Pons (tissue), 1 donor: Measurements from ENCODE around the gene KCNH5.

Source experiments
- DNase-seq: peaks from one replicate; pipeline ENCODE4 v3.0.0-alpha.2; 2016; ENCODE audit warnings: low spot score

KCNH5 gene, protein sequence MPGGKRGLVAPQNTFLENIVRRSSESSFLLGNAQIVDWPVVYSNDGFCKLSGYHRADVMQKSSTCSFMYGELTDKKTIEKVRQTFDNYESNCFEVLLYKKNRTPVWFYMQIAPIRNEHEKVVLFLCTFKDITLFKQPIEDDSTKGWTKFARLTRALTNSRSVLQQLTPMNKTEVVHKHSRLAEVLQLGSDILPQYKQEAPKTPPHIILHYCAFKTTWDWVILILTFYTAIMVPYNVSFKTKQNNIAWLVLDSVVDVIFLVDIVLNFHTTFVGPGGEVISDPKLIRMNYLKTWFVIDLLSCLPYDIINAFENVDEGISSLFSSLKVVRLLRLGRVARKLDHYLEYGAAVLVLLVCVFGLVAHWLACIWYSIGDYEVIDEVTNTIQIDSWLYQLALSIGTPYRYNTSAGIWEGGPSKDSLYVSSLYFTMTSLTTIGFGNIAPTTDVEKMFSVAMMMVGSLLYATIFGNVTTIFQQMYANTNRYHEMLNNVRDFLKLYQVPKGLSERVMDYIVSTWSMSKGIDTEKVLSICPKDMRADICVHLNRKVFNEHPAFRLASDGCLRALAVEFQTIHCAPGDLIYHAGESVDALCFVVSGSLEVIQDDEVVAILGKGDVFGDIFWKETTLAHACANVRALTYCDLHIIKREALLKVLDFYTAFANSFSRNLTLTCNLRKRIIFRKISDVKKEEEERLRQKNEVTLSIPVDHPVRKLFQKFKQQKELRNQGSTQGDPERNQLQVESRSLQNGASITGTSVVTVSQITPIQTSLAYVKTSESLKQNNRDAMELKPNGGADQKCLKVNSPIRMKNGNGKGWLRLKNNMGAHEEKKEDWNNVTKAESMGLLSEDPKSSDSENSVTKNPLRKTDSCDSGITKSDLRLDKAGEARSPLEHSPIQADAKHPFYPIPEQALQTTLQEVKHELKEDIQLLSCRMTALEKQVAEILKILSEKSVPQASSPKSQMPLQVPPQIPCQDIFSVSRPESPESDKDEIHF

DNA sequence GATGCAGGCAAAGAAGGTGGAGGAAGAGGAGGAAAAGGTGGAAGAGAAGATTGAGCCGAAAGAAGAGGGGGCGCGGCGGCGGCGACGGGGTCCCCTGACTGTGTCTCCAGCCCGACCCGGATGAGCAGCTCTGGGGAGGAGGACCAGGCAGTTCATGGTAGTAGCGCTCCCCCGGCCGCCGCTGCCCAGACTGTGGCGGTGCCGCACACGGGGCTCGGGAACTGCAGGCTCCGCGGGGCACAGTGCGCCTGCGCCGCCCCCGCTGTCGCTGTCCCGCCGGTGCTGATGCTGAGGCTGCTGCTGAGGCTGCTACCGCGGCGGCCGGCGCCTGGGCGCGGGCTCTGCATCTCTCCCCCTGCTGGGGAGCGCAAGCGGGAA is at the start of gene KCNH5:
KCNH5 (minus strand) TSS at position 225 of the 378 bp plus-strand sequence. CDS start 272 bp downstream, outside the sequence.
- DNase-seq = no peak

GRCh38 chr14:63091394-63091996 is 46.2 kb upstream of the KCNH5 start:
- DNase-seq = no peak

- no peak for DNase-seq
Measured at GRCh38 chr14:63088865-63089264, 43.6 kb upstream of the KCNH5 start.

DNA sequence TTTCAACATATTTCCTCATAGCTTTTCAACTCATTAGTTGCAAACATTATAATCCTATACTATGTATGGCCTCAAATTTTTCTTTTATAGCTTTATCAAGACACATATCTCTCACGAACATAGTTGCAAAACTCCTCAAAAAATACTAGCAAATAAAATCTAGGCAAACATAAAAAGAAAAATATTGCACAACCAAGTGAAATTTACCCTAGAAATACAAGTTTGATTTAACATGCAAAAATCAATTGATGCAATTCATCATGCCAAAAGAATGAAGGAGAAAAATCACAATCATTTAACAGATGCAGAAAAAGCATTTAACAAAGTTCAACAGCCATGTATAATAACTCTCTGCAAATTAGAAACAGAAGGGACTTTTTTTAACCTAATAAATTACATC is 33.3 kb upstream of the KCNH5 start:
- no peak for DNase-seq

GRCh38 chr14:63076488-63076887 is 31.2 kb upstream of the KCNH5 start:
- DNase-seq = no peak

GRCh38 chr14:63055631-63056030 is 10.4 kb upstream of the KCNH5 start:
- DNase-seq = no peak

GRCh38 chr14:63051992-63052391 is 6.7 kb upstream of the KCNH5 start:
- DNase-seq = no peak

- no peak for DNase-seq
Measured at GRCh38 chr14:63051301-63051700, 6.0 kb upstream of the KCNH5 start.

DNA sequence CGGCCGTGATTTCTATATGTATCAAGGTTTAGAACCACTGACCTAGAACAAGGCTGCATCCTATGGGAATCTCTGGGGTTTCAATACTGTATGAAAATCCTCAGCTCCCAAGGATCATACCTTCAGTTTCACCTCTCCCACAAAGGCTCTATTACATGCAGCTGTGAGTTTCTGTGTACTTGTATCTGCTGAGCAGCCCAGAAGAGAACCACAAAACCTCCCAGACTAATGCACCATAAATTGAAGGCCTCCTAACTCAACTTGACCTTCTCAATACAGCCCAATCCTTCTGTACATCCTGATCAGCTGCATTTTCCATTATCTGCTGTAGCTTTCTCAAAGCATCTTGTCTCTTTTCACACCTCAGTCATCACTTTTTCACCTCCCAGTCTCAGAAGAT is 5.4 kb upstream of the KCNH5 start:
- DNase-seq = no peak

- DNase-seq = no peak
Measured at GRCh38 chr14:63046339-63047268, 1.3 kb upstream of the KCNH5 start.

GRCh38 chr14:63045612-63046320 is 508 bp upstream of the KCNH5 start:
- no peak for DNase-seq

GRCh38 chr14:63039866-63040265 is 5.4 kb downstream of the KCNH5 start:
- no peak for DNase-seq

DNA sequence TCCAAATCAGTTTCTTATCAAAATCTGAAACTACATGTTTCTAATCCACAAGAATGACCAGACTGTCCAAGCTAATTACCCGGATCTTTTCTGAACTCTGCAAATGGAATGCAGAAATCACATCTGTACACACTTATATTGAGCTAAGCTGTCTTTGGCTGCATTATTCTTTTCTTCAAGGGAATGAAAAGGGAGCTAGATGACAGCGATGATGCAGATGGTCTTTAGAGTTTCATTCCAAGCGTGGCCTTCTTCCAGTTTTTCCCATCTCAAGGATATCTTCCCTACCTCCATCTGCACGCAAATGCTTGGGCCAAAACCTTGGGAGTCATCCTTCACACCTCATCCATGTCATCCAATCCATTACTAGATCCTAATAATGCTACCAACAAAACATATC is 12.6 kb downstream of the KCNH5 start:
- DNase-seq = no peak

DNA sequence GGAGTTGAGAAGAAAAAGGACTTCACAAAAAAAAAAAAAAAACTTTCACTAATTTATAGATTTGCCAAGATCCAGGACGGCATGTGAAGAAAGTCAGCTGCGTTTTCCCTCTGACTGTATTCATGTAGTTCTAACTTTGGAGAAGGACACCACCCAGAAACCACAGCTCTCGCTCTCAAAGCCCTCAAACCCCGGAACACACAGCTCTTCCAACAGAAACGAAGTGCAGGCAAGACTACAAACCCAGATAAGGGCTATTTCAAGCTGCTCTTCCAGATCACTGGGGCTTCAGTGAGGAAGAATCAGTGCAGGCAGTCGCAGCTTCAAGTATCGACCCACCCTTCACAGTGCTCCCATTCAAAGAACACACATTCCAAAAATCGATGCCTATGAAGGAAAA is 13.2 kb downstream of the KCNH5 start:
- DNase-seq = no peak

GRCh38 chr14:63030113-63030512 is 15.1 kb downstream of the KCNH5 start:
- no peak for DNase-seq

GRCh38 chr14:63027719-63028118 is 17.5 kb downstream of the KCNH5 start:
- no peak for DNase-seq

DNA sequence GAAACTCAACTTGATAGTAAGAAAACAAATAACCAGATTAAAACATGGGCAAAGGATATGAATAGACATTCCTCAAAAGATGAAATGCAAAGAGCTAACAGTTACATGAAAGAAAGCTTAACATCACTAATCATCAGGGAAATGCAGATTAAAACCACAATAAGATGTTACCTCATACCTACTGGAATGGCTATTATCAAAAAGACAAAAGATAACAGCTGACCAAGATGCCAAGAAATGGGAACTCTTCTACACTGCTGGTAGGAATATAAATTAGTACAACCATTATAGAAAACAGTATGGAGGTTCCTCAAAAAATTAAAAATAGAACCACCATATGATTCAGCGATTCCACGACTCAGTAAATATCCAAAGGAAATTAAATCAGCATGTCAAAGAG is 18.8 kb downstream of the KCNH5 start:
- no peak for DNase-seq

DNA sequence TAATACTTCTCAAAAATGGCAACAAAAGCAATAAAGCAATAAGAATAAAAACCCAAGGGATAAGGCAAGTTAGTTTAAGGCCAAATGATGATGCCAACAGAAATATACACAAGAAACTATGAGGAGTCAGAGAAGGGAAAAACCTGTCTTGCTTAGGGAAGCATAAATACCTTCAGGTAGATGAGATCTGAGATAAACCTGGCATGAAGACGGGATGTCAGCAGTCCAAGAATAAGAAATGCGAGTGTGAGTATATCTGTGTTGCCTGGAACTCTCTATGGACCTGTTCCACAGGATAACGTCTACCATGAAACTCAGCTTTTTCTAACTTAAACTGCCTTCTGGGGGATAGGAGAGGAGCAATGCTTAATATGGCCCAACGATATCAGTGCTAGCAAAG is 30.6 kb downstream of the KCNH5 start:
- DNase-seq = no peak

GRCh38 chr14:63012171-63012570 is 33.1 kb downstream of the KCNH5 start:
- no peak for DNase-seq

DNA sequence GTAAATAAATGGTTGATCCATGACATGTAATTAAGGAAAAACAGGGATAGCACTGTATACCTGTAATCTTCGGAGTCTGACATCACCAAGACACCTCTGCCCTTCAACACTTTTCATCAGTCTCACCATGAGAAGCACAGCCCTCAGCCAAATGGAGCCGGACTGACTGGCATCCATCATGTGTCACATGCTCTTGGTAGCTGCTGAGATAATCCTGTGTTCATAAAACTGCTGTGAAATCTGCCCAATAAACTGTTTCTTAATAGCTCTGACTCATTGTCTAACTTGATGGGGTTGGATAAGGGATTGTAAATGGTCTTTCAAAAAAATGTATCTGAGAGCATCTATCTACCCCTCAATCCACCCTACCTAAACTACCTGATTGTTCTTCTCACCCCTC is 33.6 kb downstream of the KCNH5 start:
- no peak for DNase-seq

DNA sequence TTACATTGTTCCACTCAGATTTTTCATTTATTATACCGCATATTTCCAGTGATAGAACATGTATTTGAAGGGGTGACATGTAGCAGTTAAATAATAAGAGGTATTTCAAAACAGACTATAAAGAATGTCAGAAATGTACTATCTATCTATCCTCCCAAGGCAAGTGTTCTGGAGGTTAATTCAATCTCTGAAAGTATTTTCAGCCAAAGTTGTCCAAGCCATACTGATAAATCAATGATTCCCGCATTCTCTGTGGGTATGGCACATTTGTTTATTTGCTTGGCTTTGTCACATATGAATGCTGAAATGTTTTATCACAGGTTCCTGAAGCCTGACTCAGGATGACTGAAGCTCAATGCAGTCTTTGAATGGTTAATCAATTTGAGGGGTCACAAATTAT is 35.8 kb downstream of the KCNH5 start:
- no peak for DNase-seq
